Activated T-helper 1 cell treated with anti-CD3 and anti-CD28 coated beads, Interleukin-2, amount 50 U/mL, for 16 hours (primary cell): Measurements from ENCODE around the gene PDZD8.
"Not testable (repeated sequence)": the region's sequence is repeated elsewhere in the genome, so short reads cannot be mapped to it uniquely, and the experiment has no call there.

ENCODE experiments used
- DNase-seq, 2 donors: peaks; one replicate each; pipeline ENCODE4 v3.0.0-alpha.2; 2020; ENCODE audit warnings: low read depth in 1 of 2, low spot score in 1 of 2

Gene PDZD8

GRCh38 chr10:117352724-117353123, 22.5 kb downstream of the PDZD8 start:
- DNase-seq, result no peak

GRCh38 chr10:117351996-117352395, 23.2 kb downstream of the PDZD8 start:
- DNase-seq, result no peak

GRCh38 chr10:117351558-117351957, 23.7 kb downstream of the PDZD8 start:
- no peak for DNase-seq

- no peak for DNase-seq
These were observed 24.3 kb downstream of the PDZD8 start for GRCh38 chr10:117350909-117351308.

- DNase-seq, result no peak
These were observed 27.0 kb downstream of the PDZD8 start for GRCh38 chr10:117348236-117348635.

- DNase-seq, result no peak
These were observed 28.7 kb downstream of the PDZD8 start for GRCh38 chr10:117346574-117346973.

- no peak for DNase-seq
These were observed 30.1 kb downstream of the PDZD8 start for GRCh38 chr10:117345143-117345542.

GRCh38 chr10:117342641-117343040, 32.6 kb downstream of the PDZD8 start:
- DNase-seq, result no peak

GRCh38 chr10:117341061-117341460, 34.2 kb downstream of the PDZD8 start:
- no peak for DNase-seq

GRCh38 chr10:117339979-117340378, 35.3 kb downstream of the PDZD8 start:
- DNase-seq, result no peak

GRCh38 chr10:117339578-117339977, 35.7 kb downstream of the PDZD8 start:
- no peak for DNase-seq

GRCh38 chr10:117334926-117335325, 40.3 kb downstream of the PDZD8 start:
- no peak for DNase-seq

- no peak for DNase-seq
These were observed 41.2 kb downstream of the PDZD8 start for GRCh38 chr10:117334066-117334465.

- DNase-seq, result no peak
These were observed 48.0 kb downstream of the PDZD8 start for GRCh38 chr10:117327262-117327661.

- DNase-seq, result no peak
These were observed 50.9 kb downstream of the PDZD8 start for GRCh38 chr10:117324367-117324766.

- no peak for DNase-seq
These were observed 53.0 kb downstream of the PDZD8 start for GRCh38 chr10:117322260-117322659.

- no peak for DNase-seq
These were observed 55.1 kb downstream of the PDZD8 start for GRCh38 chr10:117320050-117320665.

GRCh38 chr10:117318909-117319308, 56.3 kb downstream of the PDZD8 start:
- no peak for DNase-seq

- no peak for DNase-seq
These were observed 58.5 kb downstream of the PDZD8 start for GRCh38 chr10:117316701-117317100.

- no peak for DNase-seq
These were observed 61.6 kb downstream of the PDZD8 start for GRCh38 chr10:117313641-117314040.

- no peak for DNase-seq
These were observed 62.8 kb downstream of the PDZD8 start for GRCh38 chr10:117312430-117312829.

GRCh38 chr10:117311261-117311660, 64.0 kb downstream of the PDZD8 start:
- no peak for DNase-seq

- DNase-seq, result no peak
These were observed 68.6 kb downstream of the PDZD8 start for GRCh38 chr10:117306674-117307073.

GRCh38 chr10:117303451-117303850, 71.8 kb downstream of the PDZD8 start:
- DNase-seq, result not testable (repeated sequence)
